Activated CD4-positive, alpha-beta memory T cell treated with anti-CD3 and anti-CD28 coated beads for 36 hours (primary cell): Measurements from ENCODE around the gene IL17B. TPM values are rescaled to one million over a fixed set of nuclear protein-coding genes. Genes with fewer than 3 reads are reported as not detected.

Source experiments
- CTCF ChIA-PET: fragments of 350-600 bp; sonication (Branson Sonifier 250); formaldehyde crosslinking; loops from one replicate; lab custom pipeline; 2021; ENCODE audit warnings: antibody characterized with exemption, inconsistent platforms; lab: Charles Lee
- POLR2A ChIA-PET: fragments of 350-600 bp; sonication (Branson Sonifier 250); formaldehyde crosslinking; loops from one replicate; lab custom pipeline; 2021; ENCODE audit warnings: antibody characterized with exemption; lab: Charles Lee
- DNase-seq: peaks from one replicate; pipeline ENCODE4 v3.0.0-alpha.2; 2020
- H3K27ac Mint-ChIP-seq: one replicate; pipeline ENCODE4 v1.8.0; 2021; ENCODE audit warnings: mixed read lengths
- H3K27me3 Mint-ChIP-seq: one replicate; pipeline ENCODE4 v1.8.0; 2021; ENCODE audit warnings: mixed read lengths
- H3K36me3 Mint-ChIP-seq: one replicate; pipeline ENCODE4 v1.8.0; 2021; ENCODE audit warnings: mixed read lengths
- H3K4me1 Mint-ChIP-seq: one replicate; pipeline ENCODE4 v1.8.0; 2021; ENCODE audit warnings: low read depth, mixed read lengths
- H3K4me3 Mint-ChIP-seq: one replicate; pipeline ENCODE4 v1.8.0; 2021; ENCODE audit warnings: mild to moderate bottlenecking, mixed read lengths
- H3K9me3 Mint-ChIP-seq: one replicate; pipeline ENCODE4 v1.8.0; 2021; ENCODE audit warnings: mixed read lengths
- intact Hi-C: fragments of 100-400 bp; cut with micrococcal nuclease; formaldehyde crosslinking; loops from one replicate; pipeline ENCODE4 v1.15.1; 2023
- total RNA-seq, 2 experiments: library from RNA; stranded (reverse); gene quantifications; one replicate each; pipeline ENCODE4 v1.2.3, GENCODE V29; 2021

IL17B gene
- total RNA-seq, 2 experiments from 2014 or later = not detected

GRCh38 chr5:149380466-149381121 is 1.5 kb upstream of the IL17B start:
- Mint-ChIP-seq H3K27ac (no peak overlapping the region), H3K27me3 (peaks cover 1% of the 10 kb centered on the region), H3K4me1 (no peaks in the 10 kb centered on the region), H3K4me3 (no peak overlapping the region), H3K9me3 (no peaks in the 10 kb centered on the region), H3K36me3 (no peaks in the 10 kb centered on the region)
- CTCF ChIA-PET = interaction anchor here (0.9 to 9.5 kb wide), 13 partner anchors 8 to 238 kb away, joined by 3 to 65 read pairs (median 5); no protein-coding TSS in a partner anchor
- intact Hi-C loops = loop anchor here (5.0 kb wide), 1 partner anchor 237 kb away; no protein-coding TSS in a partner anchor
- DNase-seq = no peak
- POLR2A ChIA-PET = no interaction called here

DNA sequence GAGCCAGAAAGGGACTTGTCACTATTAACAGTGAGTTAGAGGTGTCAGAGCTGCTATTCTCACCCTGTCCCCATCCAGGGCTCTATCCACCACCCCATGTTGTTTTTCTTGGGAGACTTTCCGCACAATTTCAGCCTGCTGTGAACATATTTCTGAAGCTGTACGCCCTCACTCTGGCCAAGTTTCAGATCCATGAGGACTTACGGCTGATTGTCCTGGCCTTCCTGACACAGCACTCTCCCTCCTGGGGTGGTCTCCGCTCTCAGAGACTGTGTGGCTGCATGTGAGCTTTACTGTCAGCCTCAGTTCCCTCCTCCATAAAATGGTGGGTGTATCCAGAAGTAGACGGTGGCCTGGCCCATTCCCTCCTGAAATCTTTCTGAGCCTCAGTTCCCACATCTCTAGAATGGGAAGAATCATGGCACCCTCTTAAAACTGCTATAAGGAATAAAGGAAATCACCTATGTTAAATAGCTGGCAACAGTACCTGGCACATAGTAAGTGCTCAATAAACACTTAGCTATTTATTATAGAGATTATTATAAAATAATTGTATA is 804 bp upstream of the IL17B start:
- DNase-seq = no peak
- Mint-ChIP-seq H3K9me3 (no peaks in the 10 kb centered on the region), H3K36me3 (no peaks in the 10 kb centered on the region), H3K27me3 (peaks cover 1% of the 10 kb centered on the region), H3K27ac (no peak overlapping the region), H3K4me3 (no peak overlapping the region), H3K4me1 (no peaks in the 10 kb centered on the region)
- intact Hi-C loops = loop anchor here (5.0 kb wide), 1 partner anchor 237 kb away; no protein-coding TSS in a partner anchor
- ChIA-PET POLR2A (no interaction called here), CTCF (interaction anchor here (1.0 to 9.5 kb wide), 7 partner anchors 10 to 238 kb away, joined by 3 to 65 read pairs (median 9); no protein-coding TSS in a partner anchor)

- H3K36me3 Mint-ChIP-seq = no peaks in the 10 kb centered on the region
- intact Hi-C loops = no loop called here
- DNase-seq = no peak
- no peaks in the 10 kb centered on the region for H3K9me3 Mint-ChIP-seq
- ChIA-PET POLR2A (no interaction called here), CTCF (interaction anchor here (0.6 to 9.5 kb wide), 2 partner anchors 15 to 184 kb away, joined by 3 to 65 read pairs; no protein-coding TSS in a partner anchor)
- no peak overlapping the region for H3K4me3 Mint-ChIP-seq
- peaks cover 1% of the 10 kb centered on the region for H3K27me3 Mint-ChIP-seq
- H3K4me1 Mint-ChIP-seq = no peaks in the 10 kb centered on the region
- H3K27ac Mint-ChIP-seq = no peak overlapping the region
Measured at GRCh38 chr5:149378241-149378820, 761 bp downstream of the IL17B start.

DNA sequence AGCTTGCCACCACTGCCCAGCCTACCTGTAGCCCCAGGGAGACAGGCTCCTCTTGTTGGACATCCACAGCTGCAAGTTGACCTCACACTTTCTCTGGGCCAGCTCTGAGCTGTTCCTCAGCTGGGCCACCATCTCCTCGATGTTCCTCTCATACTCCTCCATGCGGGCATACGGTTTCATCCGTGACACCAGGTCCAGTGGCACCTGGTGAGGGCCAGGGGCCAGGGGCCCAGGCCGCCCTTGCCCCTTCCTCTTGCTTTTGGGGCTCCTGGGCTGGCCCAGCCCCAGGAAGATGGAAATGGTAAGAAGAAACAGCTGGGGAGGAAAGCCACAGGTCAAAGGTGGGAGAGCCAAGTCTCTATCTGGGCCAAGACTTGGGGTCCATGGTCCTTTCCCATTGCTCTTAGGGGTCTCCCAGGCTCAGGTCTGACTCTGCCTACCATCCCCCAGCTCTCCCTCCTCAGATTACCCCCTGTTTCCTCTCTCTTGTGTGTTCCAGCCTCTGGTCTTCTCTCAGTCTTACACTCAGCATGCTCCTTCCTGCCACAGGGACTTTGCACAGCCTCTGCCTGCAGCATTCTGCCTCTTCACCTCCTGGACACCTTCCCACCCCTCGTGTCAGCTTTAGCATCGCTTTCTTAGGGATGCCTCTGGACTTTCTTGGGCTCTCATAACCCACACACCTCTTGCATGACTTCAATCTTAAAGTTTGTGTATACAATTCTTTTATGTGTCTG is 2.2 kb downstream of the IL17B start:
- CTCF ChIA-PET = interaction anchor here (1.8 kb wide), 1 partner anchor 9 kb away, joined by 9 read pairs; no protein-coding TSS in a partner anchor
- Mint-ChIP-seq H3K36me3 (no peaks in the 10 kb centered on the region), H3K9me3 (no peaks in the 10 kb centered on the region), H3K27ac (no peak overlapping the region), H3K27me3 (peaks cover under 1% of the 10 kb centered on the region), H3K4me1 (no peaks in the 10 kb centered on the region), H3K4me3 (no peak overlapping the region)
- intact Hi-C loops = no loop called here
- no peak for DNase-seq
- POLR2A ChIA-PET = no interaction called here

DNA sequence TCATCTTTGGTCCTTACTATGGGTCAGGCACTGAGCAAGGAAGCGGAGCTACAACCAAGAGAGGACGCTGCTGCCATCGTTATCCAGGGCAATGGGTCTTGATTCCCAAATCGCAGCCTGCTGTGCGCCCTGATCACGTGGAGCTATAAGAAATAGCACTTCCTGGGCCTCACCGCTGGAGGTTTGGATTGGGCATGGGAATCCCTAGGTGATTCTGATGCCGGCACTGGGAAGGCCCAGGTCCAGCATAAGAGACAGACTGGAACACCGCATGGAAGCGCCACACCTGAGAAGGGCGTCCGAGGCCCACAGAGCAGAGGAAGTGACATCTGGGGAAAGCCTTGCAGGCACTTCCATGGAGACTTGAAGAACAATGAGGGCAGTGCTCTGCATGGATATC is 3.0 kb downstream of the IL17B start:
- H3K9me3 Mint-ChIP-seq = no peaks in the 10 kb centered on the region
- CTCF ChIA-PET = interaction anchor here (1.2 to 1.8 kb wide), 3 partner anchors 8 to 59 kb away, joined by 5 to 9 read pairs (median 6); no protein-coding TSS in a partner anchor
- no peak for DNase-seq
- intact Hi-C loops = no loop called here
- H3K4me3 Mint-ChIP-seq = no peak overlapping the region
- H3K4me1 Mint-ChIP-seq = no peaks in the 10 kb centered on the region
- H3K27ac Mint-ChIP-seq = no peak overlapping the region
- H3K36me3 Mint-ChIP-seq = no peaks in the 10 kb centered on the region
- no peaks in the 10 kb centered on the region for H3K27me3 Mint-ChIP-seq
- POLR2A ChIA-PET = no interaction called here

DNA sequence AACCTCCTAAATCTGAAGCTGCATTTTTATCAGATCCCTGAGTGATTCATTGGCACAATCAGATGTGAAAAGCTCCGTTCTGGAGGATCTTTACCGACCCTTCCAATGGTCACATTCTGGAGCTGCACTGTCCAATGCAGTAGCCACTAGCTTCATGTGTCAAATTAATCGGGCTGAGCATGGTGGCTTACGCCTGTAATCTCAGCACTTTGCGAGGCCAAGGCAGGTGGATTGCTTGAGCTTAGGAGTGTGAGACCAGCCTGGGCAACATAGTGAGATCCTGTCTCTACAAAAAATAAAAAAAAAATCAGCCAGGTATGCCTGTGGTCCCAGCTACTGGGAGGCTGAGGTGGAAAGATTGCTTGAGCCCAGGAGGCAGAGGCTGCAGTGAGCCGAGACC is 3.7 kb downstream of the IL17B start:
- CTCF ChIA-PET = interaction anchor here (1.2 to 1.4 kb wide), 2 partner anchors 54 to 58 kb away, joined by 5 to 6 read pairs; no protein-coding TSS in a partner anchor
- H3K36me3 Mint-ChIP-seq = no peaks in the 10 kb centered on the region

GRCh38 chr5:149374801-149375200 is 4.3 kb downstream of the IL17B start:
- H3K27ac Mint-ChIP-seq = no peak overlapping the region
- H3K9me3 Mint-ChIP-seq = no peaks in the 10 kb centered on the region
- CTCF ChIA-PET = interaction anchor here (1.2 to 2.5 kb wide), 2 partner anchors 58 to 190 kb away, joined by 6 to 8 read pairs; no protein-coding TSS in a partner anchor
- POLR2A ChIA-PET = no interaction called here
- no peak overlapping the region for H3K4me3 Mint-ChIP-seq
- DNase-seq = no peak
- H3K27me3 Mint-ChIP-seq = no peaks in the 10 kb centered on the region
- no peaks in the 10 kb centered on the region for H3K36me3 Mint-ChIP-seq
- intact Hi-C loops = no loop called here
- H3K4me1 Mint-ChIP-seq = no peaks in the 10 kb centered on the region

More for the DNA sequence above, 3.7 kb downstream of the IL17B start:
- POLR2A ChIA-PET = no interaction called here
- intact Hi-C loops = no loop called here
- Mint-ChIP-seq H3K27ac (no peak overlapping the region), H3K4me3 (no peak overlapping the region), H3K4me1 (no peaks in the 10 kb centered on the region), H3K27me3 (no peaks in the 10 kb centered on the region), H3K9me3 (no peaks in the 10 kb centered on the region)
- DNase-seq = no peak

DNA sequence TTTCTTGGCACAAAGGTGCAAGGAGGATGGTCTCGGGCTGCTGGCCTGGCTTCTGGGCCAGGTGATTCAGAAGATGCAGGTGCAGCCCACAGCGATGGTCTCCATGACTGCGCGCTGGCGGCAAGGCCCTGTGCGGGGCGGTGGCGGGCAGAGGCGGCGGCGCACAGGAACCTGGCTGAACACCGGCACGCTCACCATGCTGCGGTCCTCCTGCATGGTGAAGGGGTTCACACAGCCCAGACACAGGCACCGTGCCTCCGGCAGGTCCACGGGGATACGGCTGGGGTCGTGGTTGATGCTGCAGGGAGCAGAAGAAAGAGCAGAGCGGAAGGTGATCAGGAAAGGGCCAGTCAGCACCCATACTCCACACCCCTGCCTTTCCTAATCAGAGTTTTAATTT is 4.8 kb downstream of the IL17B start:
- Mint-ChIP-seq H3K36me3 (no peaks in the 10 kb centered on the region), H3K27me3 (no peaks in the 10 kb centered on the region), H3K27ac (no peak overlapping the region), H3K4me1 (no peaks in the 10 kb centered on the region), H3K4me3 (no peak overlapping the region), H3K9me3 (no peaks in the 10 kb centered on the region)
- POLR2A ChIA-PET = no interaction called here
- intact Hi-C loops = no loop called here
- DNase-seq = no peak
- CTCF ChIA-PET = interaction anchor here (2.5 to 9.4 kb wide), 4 partner anchors 8 to 191 kb away, joined by 8 to 289 read pairs (median 26); no protein-coding TSS in a partner anchor

- no peaks in the 10 kb centered on the region for H3K9me3 Mint-ChIP-seq
- DNase-seq = no peak
- intact Hi-C loops = no loop called here
- H3K36me3 Mint-ChIP-seq = peaks cover 5% of the 10 kb centered on the region
- no peak overlapping the region for H3K4me3 Mint-ChIP-seq
- ChIA-PET POLR2A (no interaction called here), CTCF (interaction anchor here (1.7 to 10.0 kb wide), 7 partner anchors 9 to 192 kb away, joined by 8 to 289 read pairs (median 22); partner anchors contain the start of genes GRPEL2 and PCYOX1L)
- no peaks in the 10 kb centered on the region for H3K27me3 Mint-ChIP-seq
- no peak overlapping the region for H3K27ac Mint-ChIP-seq
- H3K4me1 Mint-ChIP-seq = peaks cover 2% of the 10 kb centered on the region
Measured at GRCh38 chr5:149372932-149373331, 6.2 kb downstream of the IL17B start.

- CTCF ChIA-PET = interaction anchor here (0.5 to 10.0 kb wide), 29 partner anchors 10 to 208 kb away, joined by 3 to 289 read pairs (median 4); partner anchors contain the start of genes GRPEL2 and PCYOX1L
- Mint-ChIP-seq H3K4me3 (no peak overlapping the region), H3K27me3 (no peaks in the 10 kb centered on the region), H3K9me3 (no peaks in the 10 kb centered on the region), H3K4me1 (peaks cover 2% of the 10 kb centered on the region), H3K27ac (no peak overlapping the region), H3K36me3 (peaks cover 5% of the 10 kb centered on the region)
- intact Hi-C loops = no loop called here
- POLR2A ChIA-PET = interaction anchor here (0.5 kb wide), 1 partner anchor 480 kb away, joined by 4 read pairs; no protein-coding TSS in a partner anchor
- no peak for DNase-seq
Measured at GRCh38 chr5:149372076-149372795, 6.9 kb downstream of the IL17B start.
